HCT116 (cell line): ENCODE measurements around the gene TGM1. TPM values are rescaled to one million over a fixed set of nuclear protein-coding genes. Genes with fewer than 3 reads are reported as not detected.

Experiments used
- ATAC-seq: fragments of 200-7000 bp; cut with Tn5 transposase; 2 replicates; pipeline ENCODE4 v1.9.1; 2020; ENCODE audit warnings: mild to moderate bottlenecking, moderate library complexity
- BruUV-seq: library from RNA; stranded (reverse); fragments of 400-500 nt; replicated peaks from 2 replicates; lab custom pipeline; 2021; lab: Mats Ljungman, UMichigan
- CTCF ChIA-PET: fragments of 300-600 bp; sonication (Branson Sonifier 250); formaldehyde crosslinking; loops from one replicate; lab custom pipeline; 2021; ENCODE audit warnings: antibody characterized with exemption; lab: Charles Lee
- POLR2A ChIA-PET: fragments of 300-600, 350-600 bp; sonication (Branson Sonifier 250); formaldehyde crosslinking; loops from one replicate; lab custom pipeline; 2021; ENCODE audit warnings: antibody characterized with exemption; lab: Charles Lee
- RAD21 ChIA-PET, 2 experiments: fragments of 300-600 bp; sonication (Branson Sonifier 250); formaldehyde crosslinking; loops; one replicate each; lab custom pipeline; 2023; ENCODE audit warnings: low total read pairs in 2 of 2; ENCODE audit not compliant: uncharacterized antibody in 2 of 2, unreplicated experiment in 2 of 2, low non-redundant PET in 1 of 2; lab: Charles Lee
- DNase-seq: peaks from one replicate; pipeline ENCODE4 v3.0.0-alpha.2; 2010; ENCODE audit warnings: low read depth, low spot score
- H2AFZ ChIP-seq: fragments of 200-600 bp; shearing (Covaris generic), sonication (generic); 2 replicates; pipeline ENCODE4 v1.6.1; 2017; ENCODE audit warnings: low read depth, mixed run types, mixed read lengths, antibody characterized with exemption, low read length; ENCODE audit not compliant: poor library complexity, severe bottlenecking
- H3K27ac ChIP-seq: 2 replicates; pipeline ENCODE4 v1.5.1; 2012; ENCODE audit warnings: low read depth, low read length
- H3K27me3 ChIP-seq: fragments of 200-600 bp; sonication (generic); 2 replicates; pipeline ENCODE4 v1.6.1; 2016; ENCODE audit warnings: mixed run types, low read length, mixed read lengths; ENCODE audit not compliant: insufficient read depth
- H3K36me3 ChIP-seq, 2 experiments: fragments of 200-500 bp in 1 of 2; fragments of 200-600 bp in 1 of 2; sonication (Bioruptor generic) in 1 of 2; sonication (generic) in 1 of 2; 2 replicates each; pipeline versions ENCODE4 v1.5.1 to v1.6.1; 2014 to 2016; ENCODE audit warnings: low read length in 2 of 2, inconsistent platforms in 1 of 2, mixed read lengths in 1 of 2, mixed run types in 1 of 2; ENCODE audit not compliant: insufficient read depth in 2 of 2, control insufficient read depth in 1 of 2
- H3K4me1 ChIP-seq, 2 experiments: fragments of 200-600 bp in 1 of 2; sonication (generic) in 1 of 2; 2 replicates each; pipeline versions ENCODE4 v1.5.1 to v1.6.1; 2012 to 2017; ENCODE audit warnings: low read length in 2 of 2, inconsistent platforms in 1 of 2, mild to moderate bottlenecking in 1 of 2, mixed read lengths in 1 of 2, mixed run types in 1 of 2, moderate library complexity in 1 of 2; ENCODE audit not compliant: insufficient read depth in 2 of 2, control insufficient read depth in 1 of 2
- H3K4me2 ChIP-seq: fragments of 200-600 bp; sonication (generic); 2 replicates; pipeline ENCODE4 v1.6.1; 2017; ENCODE audit warnings: mixed run types, low read length, mixed read lengths
- H3K4me3 ChIP-seq, 2 experiments: fragments of 200-600 bp in 1 of 2; sonication (generic) in 1 of 2; replicated peaks in 1 of 2; 2 replicates each; pipeline ENCODE4 v1.5.1; 2011 to 2016; ENCODE audit warnings: low read length in 2 of 2, control low read depth in 1 of 2, low read depth in 1 of 2, mild to moderate bottlenecking in 1 of 2, mixed read lengths in 1 of 2, mixed run types in 1 of 2
- H3K79me2 ChIP-seq: fragments of 200-600 bp; sonication (generic); 2 replicates; pipeline ENCODE4 v1.6.1; 2017; ENCODE audit warnings: mild to moderate bottlenecking, mixed run types, low read length, moderate library complexity, mixed read lengths; ENCODE audit not compliant: insufficient read depth
- H3K9ac ChIP-seq: fragments of 200-600 bp; sonication (generic); 2 replicates; pipeline ENCODE4 v1.6.1; 2016; ENCODE audit warnings: low read length, mixed read lengths
- H3K9me2 ChIP-seq: fragments of 200-600 bp; sonication (generic), shearing (Covaris generic); 2 replicates; pipeline ENCODE4 v1.6.1; 2017; ENCODE audit warnings: mixed run types, mild to moderate bottlenecking, moderate library complexity; ENCODE audit not compliant: insufficient read depth
- H3K9me3 ChIP-seq, 2 experiments: fragments of 200-500 bp in 1 of 2; fragments of 200-600 bp in 1 of 2; sonication (Bioruptor generic) in 1 of 2; sonication (generic) in 1 of 2; 2 replicates each; pipeline ENCODE4 v1.6.1; 2014 to 2017; ENCODE audit warnings: low read length in 2 of 2, mixed read lengths in 2 of 2, inconsistent platforms in 1 of 2, low read depth in 1 of 2, mild to moderate bottlenecking in 1 of 2, mixed run types in 1 of 2, moderate library complexity in 1 of 2; ENCODE audit not compliant: control insufficient read depth in 1 of 2, insufficient read depth in 1 of 2
- H4K20me1 ChIP-seq: fragments of 200-600 bp; sonication (generic), shearing (Covaris generic); 2 replicates; pipeline ENCODE4 v1.6.1; 2017; ENCODE audit warnings: mixed run types, mild to moderate bottlenecking, moderate library complexity; ENCODE audit not compliant: insufficient read depth
- CEBPB ChIP-seq: IDR thresholded peaks from 2 replicates; pipeline ENCODE4 v1.6.1; 2012; ENCODE audit warnings: low read depth
- CTCF ChIP-seq, 3 experiments: fragments of 200-600 bp in 1 of 3; sonication (generic) in 1 of 3; IDR thresholded peaks in 2 of 3; conservative IDR thresholded peaks in 1 of 3; 2 replicates each; pipeline ENCODE4 v1.5.1; 2012 to 2017; ENCODE audit warnings: low read depth in 2 of 3, low read length in 2 of 3, antibody characterized with exemption in 1 of 3, borderline replicate concordance in 1 of 3, control low read depth in 1 of 3, mild to moderate bottlenecking in 1 of 3, mixed read lengths in 1 of 3, mixed run types in 1 of 3, moderate library complexity in 1 of 3; ENCODE audit not compliant: insufficient read depth in 1 of 3
- EGR1 ChIP-seq: IDR thresholded peaks from 2 replicates; pipeline ENCODE4 v1.6.1; 2012; ENCODE audit warnings: low read depth
- ELF1 ChIP-seq: IDR thresholded peaks from 2 replicates; pipeline ENCODE4 v1.6.1; 2012; ENCODE audit warnings: low read depth, borderline replicate concordance
- EZH2 ChIP-seq: fragments of 200-600 bp; sonication (generic); IDR thresholded peaks from 2 replicates; pipeline ENCODE4 v1.6.1; 2017; ENCODE audit warnings: antibody characterized with exemption, mixed run types
- FOSL1 ChIP-seq: IDR thresholded peaks from 2 replicates; pipeline ENCODE4 v1.6.1; 2012; ENCODE audit warnings: low read depth
- JUND ChIP-seq: IDR thresholded peaks from 2 replicates; pipeline ENCODE4 v1.6.1; 2012
- POLR2A ChIP-seq: IDR thresholded peaks from 2 replicates; pipeline ENCODE4 v1.7.0; 2011; ENCODE audit warnings: borderline replicate concordance; ENCODE audit not compliant: insufficient read depth, insufficient read length; ENCODE audit errors: extremely low read depth
- POLR2AphosphoS5 ChIP-seq: IDR thresholded peaks from 2 replicates; pipeline ENCODE4 v1.6.1; 2011; ENCODE audit warnings: mild to moderate bottlenecking, low read depth, low read length, moderate library complexity
- RAD21 ChIP-seq: IDR thresholded peaks from 2 replicates; pipeline ENCODE4 v1.6.1; 2012; ENCODE audit warnings: low read depth, mild to moderate bottlenecking
- REST ChIP-seq: IDR thresholded peaks from 2 replicates; pipeline ENCODE4 v1.6.1; 2012; ENCODE audit warnings: low read depth
- SP1 ChIP-seq: IDR thresholded peaks from 2 replicates; pipeline ENCODE4 v1.6.1; 2012; ENCODE audit warnings: low read depth
- SRF ChIP-seq: IDR thresholded peaks from 2 replicates; pipeline ENCODE4 v1.6.1; 2012; ENCODE audit warnings: low read depth
- YY1 ChIP-seq: IDR thresholded peaks from 2 replicates; pipeline ENCODE4 v1.6.1; 2011; ENCODE audit warnings: low read length, low read depth, moderate library complexity, mild to moderate bottlenecking; ENCODE audit not compliant: insufficient replicate concordance; ENCODE audit errors: extremely low read depth
- ZBTB33 ChIP-seq: IDR thresholded peaks from 2 replicates; pipeline ENCODE4 v1.6.1; 2011; ENCODE audit warnings: mild to moderate bottlenecking, low read length, moderate library complexity; ENCODE audit not compliant: insufficient replicate concordance; ENCODE audit errors: extremely low read depth
- ZFX ChIP-seq: fragments of 450-650 bp; IDR thresholded peaks from 2 replicates; pipeline ENCODE4 v1.6.1; 2017
- intact Hi-C: fragments of 100-400 bp; cut with micrococcal nuclease; formaldehyde crosslinking; loops from 2 replicates; pipeline ENCODE4 v1.10.0; 2022
- total RNA-seq: library from RNA; stranded (reverse); gene quantifications from one replicate; pipeline ENCODE4 v1.2.1, GENCODE V29; 2021; ENCODE audit not compliant: unreplicated experiment
- TF ChIP-seq, protein P1 (sequence below): IDR thresholded peaks from 2 replicates; pipeline ENCODE4 v1.6.1; 2012

The TGM1 gene
- total RNA-seq, 1 experiment from 2014 or later = 5.6 TPM

- Histone ChIP-seq H3K79me2 (no peaks in the 10 kb centered on the region), H3K9me2 (no peaks in the 10 kb centered on the region), H2AFZ (no peak overlapping the region), H3K4me1 (peaks cover 10 to 17% of the 10 kb centered on the region in 2 experiments), H3K4me2 (no peak overlapping the region), H3K27ac (no peak overlapping the region), H3K27me3 (no peaks in the 10 kb centered on the region), H3K9me3 (no peaks in the 10 kb centered on the region), H3K4me3 (no peak overlapping the region), H4K20me1 (no peaks in the 10 kb centered on the region), H3K36me3 (no peaks in the 10 kb centered on the region; a peak in 1 of 4 replicates), H3K9ac (no peak overlapping the region)
- RAD21 ChIA-PET = no interaction called here
- CTCF ChIA-PET = no interaction called here
- TF ChIP-seq ZBTB33 (no peak), RAD21 (no peak), CTCF (IDR thresholded peaks at IDR 0.05 in 2 of 3, conservative IDR thresholded peaks at IDR 0.05 in 1 of 3; ENCODE audit: borderline replicate concordance in 1 of 3, insufficient read depth in 1 of 3, low read depth in 2 of 3, low read length in 2 of 3) (no peak), SP1 (no peak), SRF (no peak), CEBPB (no peak), JUND (no peak), FOSL1 (no peak), YY1 (no peak), REST (no peak), ZFX (no peak), EGR1 (no peak), EZH2 (no peak), POLR2A (no peak), POLR2AphosphoS5 (no peak), ELF1 (no peak)
- TF ChIP-seq, protein P1, sequence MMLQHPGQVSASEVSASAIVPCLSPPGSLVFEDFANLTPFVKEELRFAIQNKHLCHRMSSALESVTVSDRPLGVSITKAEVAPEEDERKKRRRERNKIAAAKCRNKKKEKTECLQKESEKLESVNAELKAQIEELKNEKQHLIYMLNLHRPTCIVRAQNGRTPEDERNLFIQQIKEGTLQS = no peak
- DNase-seq (no peak), ATAC-seq (no peak)
- POLR2A ChIA-PET = no interaction called here
- intact Hi-C loops = no loop called here
- BruUV-seq = no TSS peak
Measured at GRCh38 chr14:24254630-24255392, 8.2 kb downstream of the TGM1 start.
